HEK293 (cell line): Measurements from ENCODE around the gene C4orf50.

ENCODE experiments used
- CTCF ChIA-PET: fragments of 350-600 bp; formaldehyde crosslinking; extraction: SDS; loops from one replicate; lab custom pipeline; 2021; ENCODE audit warnings: antibody characterized with exemption; lab: Yijun Ruan, JAX
- POLR2A ChIA-PET: fragments of 300-600 bp; formaldehyde crosslinking; extraction: SDS; loops from one replicate; lab custom pipeline; 2020; ENCODE audit warnings: antibody characterized with exemption, inconsistent platforms; lab: Yijun Ruan, JAX
- H3K27ac ChIP-seq: fragments of 200-500 bp; sonication (Bioruptor generic); 2 replicates; pipeline ENCODE4 v1.5.1; 2014; ENCODE audit warnings: low read depth, low read length, control low read depth, inconsistent platforms; ENCODE audit errors: extremely low read depth
- H3K36me3 ChIP-seq, 2 experiments: fragments of 200-500 bp in 1 of 2; sonication (Bioruptor generic) in 1 of 2; 1 replicate in 1 of 2; 2 replicates in 1 of 2; pipeline ENCODE4 v1.5.1; 2014 to 2017; ENCODE audit warnings: inconsistent platforms in 2 of 2, low read length in 2 of 2; ENCODE audit not compliant: control insufficient read depth in 2 of 2, insufficient read depth in 1 of 2
- H3K4me1 ChIP-seq: fragments of 200-500 bp; sonication (Bioruptor generic); 2 replicates; pipeline ENCODE4 v1.5.1; 2014; ENCODE audit warnings: mild to moderate bottlenecking, low read length, inconsistent platforms; ENCODE audit not compliant: control insufficient read depth, insufficient read depth
- H3K4me3 ChIP-seq: 2 replicates; pipeline ENCODE4 v1.5.1; 2011; ENCODE audit warnings: low read depth, mild to moderate bottlenecking, control low read depth, low read length, moderate library complexity
- H3K9me3 ChIP-seq: fragments of 200-500 bp; sonication (Bioruptor generic); 2 replicates; pipeline ENCODE4 v1.5.1; 2014; ENCODE audit warnings: low read depth, low read length, inconsistent platforms; ENCODE audit not compliant: control insufficient read depth, insufficient read depth
- KLF10 ChIP-seq: fragments of 450-650 bp; IDR thresholded peaks from 2 replicates; pipeline ENCODE4 v1.5.1; 2018; ENCODE audit warnings: missing biosample characterization, mild to moderate bottlenecking, missing genetic modification characterization
- KLF16 ChIP-seq: fragments of 450-650 bp; formaldehyde crosslinking; IDR thresholded peaks from 2 replicates; pipeline ENCODE4 v1.5.1; 2017; ENCODE audit warnings: missing biosample characterization, missing genetic modification characterization
- MZF1 ChIP-seq: fragments of 450-650 bp; formaldehyde crosslinking; IDR thresholded peaks from 2 replicates; pipeline ENCODE4 v1.5.1; 2017; ENCODE audit warnings: missing biosample characterization, missing genetic modification characterization, borderline replicate concordance
- OSR2 ChIP-seq: fragments of 450-650 bp; formaldehyde crosslinking; IDR thresholded peaks from 2 replicates; pipeline ENCODE4 v1.5.1; 2016; ENCODE audit warnings: missing biosample characterization, missing genetic modification characterization
- SETDB1 ChIP-seq: IDR thresholded peaks from one replicate; pipeline ENCODE4 v1.6.1; 2017; ENCODE audit warnings: mild to moderate bottlenecking, low read length, moderate library complexity, mixed read lengths; ENCODE audit not compliant: insufficient read length
- TRIM28 ChIP-seq: IDR thresholded peaks from 2 replicates; pipeline ENCODE4 v1.6.1; 2011; ENCODE audit warnings: low read length, control low read depth, borderline replicate concordance
- ZFP41 ChIP-seq: fragments of 450-650 bp; formaldehyde crosslinking; IDR thresholded peaks from 2 replicates; pipeline ENCODE4 v1.5.1; 2016; ENCODE audit warnings: missing biosample characterization, missing genetic modification characterization, borderline replicate concordance
- ZIC2 ChIP-seq: fragments of 450-650 bp; formaldehyde crosslinking; IDR thresholded peaks from 2 replicates; pipeline ENCODE4 v1.5.1; 2016; ENCODE audit warnings: missing biosample characterization, missing genetic modification characterization
- ZNF112 ChIP-seq: fragments of 450-650 bp; formaldehyde crosslinking; IDR thresholded peaks from 2 replicates; pipeline ENCODE4 v1.5.0; 2017; ENCODE audit warnings: missing biosample characterization, missing genetic modification characterization
- ZNF140 ChIP-seq: fragments of 450-650 bp; formaldehyde crosslinking; IDR thresholded peaks from 2 replicates; pipeline ENCODE4 v1.5.1; 2016; ENCODE audit warnings: missing biosample characterization, missing genetic modification characterization
- ZNF157 ChIP-seq: fragments of 450-650 bp; formaldehyde crosslinking; IDR thresholded peaks from 2 replicates; pipeline ENCODE4 v1.5.1; 2016; ENCODE audit warnings: missing biosample characterization, missing genetic modification characterization
- ZNF214 ChIP-seq: fragments of 450-650 bp; formaldehyde crosslinking; IDR thresholded peaks from 2 replicates; pipeline ENCODE4 v1.5.1; 2017; ENCODE audit warnings: missing biosample characterization, mild to moderate bottlenecking, missing genetic modification characterization, borderline replicate concordance
- ZNF335 ChIP-seq: fragments of 450-650 bp; formaldehyde crosslinking; conservative IDR thresholded peaks from 2 replicates; pipeline ENCODE4 v1.5.1; 2016; ENCODE audit warnings: missing biosample characterization, missing genetic modification characterization
- ZNF394 ChIP-seq: fragments of 450-650 bp; formaldehyde crosslinking; IDR thresholded peaks from 2 replicates; pipeline ENCODE4 v1.5.1; 2016; ENCODE audit warnings: missing biosample characterization, missing genetic modification characterization, mild to moderate bottlenecking, moderate library complexity, borderline replicate concordance
- ZNF510 ChIP-seq: fragments of 450-650 bp; formaldehyde crosslinking; IDR thresholded peaks from 2 replicates; pipeline ENCODE4 v1.5.1; 2018; ENCODE audit warnings: mild to moderate bottlenecking, missing genetic modification characterization, missing biosample characterization; ENCODE audit not compliant: insufficient replicate concordance
- ZNF521 ChIP-seq: fragments of 450-650 bp; formaldehyde crosslinking; IDR thresholded peaks from 2 replicates; pipeline ENCODE4 v1.5.1; 2017; ENCODE audit warnings: missing biosample characterization, mild to moderate bottlenecking, missing genetic modification characterization
- ZSCAN16 ChIP-seq: fragments of 450-650 bp; formaldehyde crosslinking; IDR thresholded peaks from 2 replicates; pipeline ENCODE4 v1.5.1; 2016; ENCODE audit warnings: missing biosample characterization, missing genetic modification characterization
- TF ChIP-seq, protein P1 (sequence below): fragments of 450-650 bp; formaldehyde crosslinking; conservative IDR thresholded peaks from 2 replicates; pipeline ENCODE4 v1.5.1; 2016; ENCODE audit warnings: low read depth, missing biosample characterization, missing genetic modification characterization
- TF ChIP-seq, protein P2 (sequence below): fragments of 450-650 bp; formaldehyde crosslinking; IDR thresholded peaks from 2 replicates; pipeline ENCODE4 v1.5.1; 2016; ENCODE audit warnings: missing biosample characterization, missing genetic modification characterization
- TF ChIP-seq, protein P3 (sequence below): sonication (generic); formaldehyde crosslinking; IDR thresholded peaks from 2 replicates; pipeline ENCODE4 v1.8.1; 2022; ENCODE audit warnings: mild to moderate bottlenecking, moderate library complexity, missing genetic modification reagents
- TF ChIP-seq, protein P4 (sequence below): fragments of 450-650 bp; formaldehyde crosslinking; IDR thresholded peaks from 2 replicates; pipeline ENCODE4 v1.5.0; 2017; ENCODE audit warnings: missing biosample characterization, missing genetic modification characterization, borderline replicate concordance

Gene C4orf50

DNA sequence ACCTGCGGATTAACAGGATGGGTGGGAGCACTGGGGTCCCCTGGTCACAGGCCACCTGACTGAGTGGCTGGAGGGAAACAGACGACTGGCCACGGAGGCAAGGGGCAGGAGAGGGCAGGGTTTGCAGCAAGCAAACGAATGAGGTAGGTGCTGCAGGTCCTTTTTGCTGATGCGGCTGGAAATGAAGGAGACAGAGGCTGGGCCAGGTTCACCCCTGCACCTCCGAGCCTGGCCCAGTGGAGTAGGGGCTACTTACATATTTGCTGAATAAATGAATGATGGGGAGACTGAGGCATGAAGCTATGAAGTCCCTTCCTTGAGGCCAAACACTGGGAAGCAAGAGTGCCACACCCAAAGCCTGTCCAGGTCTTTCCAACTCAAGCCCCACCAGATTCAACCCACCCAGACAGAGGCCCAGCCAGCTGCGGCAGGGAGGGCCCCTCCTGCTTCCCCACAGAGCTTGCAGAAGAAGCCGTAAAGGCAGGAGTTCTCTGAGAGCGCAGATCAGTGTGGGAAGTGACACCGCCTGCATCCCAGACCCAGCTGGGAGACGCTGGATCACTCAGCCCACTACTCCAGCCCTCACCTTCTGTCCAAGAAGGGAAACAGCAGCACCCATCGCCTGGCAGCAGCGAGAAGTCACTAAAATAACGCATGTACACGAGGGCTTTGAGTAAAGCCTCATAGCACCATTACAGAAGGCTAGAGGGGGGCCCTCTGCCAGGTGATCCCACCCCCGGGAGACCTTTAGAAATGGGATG lies 36.1 kb upstream of the C4orf50 start:
- TF ChIP-seq ZNF112 (tag by site-specific recombination): no peak
- TF ChIP-seq, all 188 proteins: peak for 0
- Histone ChIP-seq H3K36me3 (no peaks in the 10 kb centered on the region), H3K4me1 (no peaks in the 10 kb centered on the region), H3K4me3 (no peak overlapping the region), H3K27ac (no peak overlapping the region), H3K9me3 (no peaks in the 10 kb centered on the region)
- CTCF ChIA-PET: interaction anchor here (1.0 kb wide), 2 partner anchors 31 to 34 kb away, joined by 3 read pairs; no protein-coding TSS in a partner anchor
- POLR2A ChIA-PET: no interaction called here

DNA sequence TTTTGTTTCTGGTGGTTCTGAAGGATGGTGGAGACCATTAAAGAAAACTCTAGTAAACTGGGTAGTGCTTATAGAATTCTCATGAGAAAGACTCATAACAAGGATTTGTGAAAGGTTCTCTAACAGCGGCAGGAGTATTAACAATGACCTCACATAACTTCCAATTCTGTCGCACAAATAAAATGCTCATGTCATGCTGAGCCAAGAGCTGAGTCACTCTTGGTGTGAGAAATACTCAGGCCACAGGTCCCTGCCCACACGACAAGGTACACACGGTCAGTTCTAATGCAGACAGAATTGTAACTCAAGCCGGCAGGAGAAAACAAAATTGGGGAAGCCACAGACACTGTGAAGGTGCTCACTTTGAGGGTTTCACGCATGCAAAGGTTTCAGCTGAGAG lies 34.4 kb upstream of the C4orf50 start:
- TF ChIP-seq ZNF157 (no peak), ZSCAN16 (tag by site-specific recombination) (no peak), SETDB1 (no peak), TRIM28 (no peak), ZFP41 (tag by site-specific recombination) (no peak), ZNF510 (tag by site-specific recombination) (no peak), KLF16 (no peak), ZIC2 (no peak)
- TF ChIP-seq, all 188 proteins: peak for 0
- Histone ChIP-seq H3K9me3 (no peaks in the 10 kb centered on the region), H3K27ac (no peak overlapping the region), H3K4me3 (no peak overlapping the region), H3K36me3 (no peaks in the 10 kb centered on the region), H3K4me1 (no peaks in the 10 kb centered on the region)
- POLR2A ChIA-PET: no interaction called here
- CTCF ChIA-PET: no interaction called here

DNA sequence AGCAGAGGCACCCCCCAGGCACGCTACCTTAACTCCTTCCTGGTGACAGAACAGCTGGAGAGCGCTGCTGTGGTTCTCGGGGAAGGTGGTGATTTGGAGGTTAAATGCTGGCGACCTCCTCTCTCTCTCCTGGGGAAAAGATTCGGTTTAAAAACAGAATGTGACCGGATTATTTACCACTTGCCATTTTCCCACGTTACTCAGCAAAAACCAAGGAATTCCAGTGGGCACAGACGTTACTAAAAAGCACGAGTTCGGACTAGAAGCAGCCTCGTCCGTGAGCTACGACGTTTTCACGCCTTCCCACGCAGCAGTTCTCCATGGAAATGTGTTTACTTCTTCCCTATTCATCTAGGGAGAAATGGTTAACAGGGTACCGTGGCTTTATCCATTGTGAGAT lies 32.3 kb upstream of the C4orf50 start:
- ChIA-PET POLR2A (no interaction called here), CTCF (no interaction called here)
- TF ChIP-seq, protein P1, sequence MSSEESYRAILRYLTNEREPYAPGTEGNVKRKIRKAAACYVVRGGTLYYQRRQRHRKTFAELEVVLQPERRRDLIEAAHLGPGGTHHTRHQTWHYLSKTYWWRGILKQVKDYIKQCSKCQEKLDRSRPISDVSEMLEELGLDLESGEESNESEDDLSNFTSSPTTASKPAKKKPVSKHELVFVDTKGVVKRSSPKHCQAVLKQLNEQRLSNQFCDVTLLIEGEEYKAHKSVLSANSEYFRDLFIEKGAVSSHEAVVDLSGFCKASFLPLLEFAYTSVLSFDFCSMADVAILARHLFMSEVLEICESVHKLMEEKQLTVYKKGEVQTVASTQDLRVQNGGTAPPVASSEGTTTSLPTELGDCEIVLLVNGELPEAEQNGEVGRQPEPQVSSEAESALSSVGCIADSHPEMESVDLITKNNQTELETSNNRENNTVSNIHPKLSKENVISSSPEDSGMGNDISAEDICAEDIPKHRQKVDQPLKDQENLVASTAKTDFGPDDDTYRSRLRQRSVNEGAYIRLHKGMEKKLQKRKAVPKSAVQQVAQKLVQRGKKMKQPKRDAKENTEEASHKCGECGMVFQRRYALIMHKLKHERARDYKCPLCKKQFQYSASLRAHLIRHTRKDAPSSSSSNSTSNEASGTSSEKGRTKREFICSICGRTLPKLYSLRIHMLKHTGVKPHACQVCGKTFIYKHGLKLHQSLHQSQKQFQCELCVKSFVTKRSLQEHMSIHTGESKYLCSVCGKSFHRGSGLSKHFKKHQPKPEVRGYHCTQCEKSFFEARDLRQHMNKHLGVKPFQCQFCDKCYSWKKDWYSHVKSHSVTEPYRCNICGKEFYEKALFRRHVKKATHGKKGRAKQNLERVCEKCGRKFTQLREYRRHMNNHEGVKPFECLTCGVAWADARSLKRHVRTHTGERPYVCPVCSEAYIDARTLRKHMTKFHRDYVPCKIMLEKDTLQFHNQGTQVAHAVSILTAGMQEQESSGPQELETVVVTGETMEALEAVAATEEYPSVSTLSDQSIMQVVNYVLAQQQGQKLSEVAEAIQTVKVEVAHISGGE (tag by site-specific recombination): no peak
- TF ChIP-seq KLF10 (tag by site-specific recombination) (no peak), ZNF521 (tag by site-specific recombination) (no peak), OSR2 (tag by site-specific recombination) (no peak)
- no peaks in the 10 kb centered on the region for H3K4me1 ChIP-seq
- H3K36me3 ChIP-seq: no peaks in the 10 kb centered on the region
- no peak overlapping the region for H3K27ac ChIP-seq
- no peak overlapping the region for H3K4me3 ChIP-seq
- H3K9me3 ChIP-seq: no peaks in the 10 kb centered on the region

DNA sequence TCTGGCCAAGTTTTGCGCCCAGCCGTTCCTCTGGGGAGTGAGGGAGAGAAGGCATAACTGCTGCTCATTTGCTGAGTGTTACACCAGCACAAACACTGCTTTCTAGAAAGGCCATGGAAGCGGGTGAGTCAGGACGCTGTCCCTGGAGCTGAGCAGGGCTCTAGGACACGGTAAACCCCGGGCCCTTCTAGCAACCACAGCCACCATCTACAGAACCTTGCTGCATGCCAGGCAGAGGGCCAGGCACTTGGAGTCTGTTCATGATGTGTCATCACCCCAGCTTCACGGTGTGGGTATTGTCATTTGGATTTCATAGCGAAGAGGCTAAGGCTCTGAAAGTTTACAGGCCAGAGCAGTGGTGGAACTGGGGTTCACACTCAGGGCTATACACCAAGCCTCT lies 31.8 kb upstream of the C4orf50 start:
- CTCF ChIA-PET: interaction anchor here (1.1 kb wide), 1 partner anchor 23 kb away, joined by 3 read pairs; no protein-coding TSS in a partner anchor
- no peaks in the 10 kb centered on the region for H3K9me3 ChIP-seq
- TF ChIP-seq ZNF394 (tag by site-specific recombination): no peak
- TF ChIP-seq, protein P2, sequence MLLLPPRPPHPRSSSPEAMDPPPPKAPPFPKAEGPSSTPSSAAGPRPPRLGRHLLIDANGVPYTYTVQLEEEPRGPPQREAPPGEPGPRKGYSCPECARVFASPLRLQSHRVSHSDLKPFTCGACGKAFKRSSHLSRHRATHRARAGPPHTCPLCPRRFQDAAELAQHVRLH: no peak
- no peak for TF ChIP-seq ZNF214 (tag by site-specific recombination)
- TF ChIP-seq ZFP41 (tag by site-specific recombination): no peak
- no peak for TF ChIP-seq ZNF335
- no peak for TF ChIP-seq MZF1 (tag by site-specific recombination)
- TF ChIP-seq, protein P3, sequence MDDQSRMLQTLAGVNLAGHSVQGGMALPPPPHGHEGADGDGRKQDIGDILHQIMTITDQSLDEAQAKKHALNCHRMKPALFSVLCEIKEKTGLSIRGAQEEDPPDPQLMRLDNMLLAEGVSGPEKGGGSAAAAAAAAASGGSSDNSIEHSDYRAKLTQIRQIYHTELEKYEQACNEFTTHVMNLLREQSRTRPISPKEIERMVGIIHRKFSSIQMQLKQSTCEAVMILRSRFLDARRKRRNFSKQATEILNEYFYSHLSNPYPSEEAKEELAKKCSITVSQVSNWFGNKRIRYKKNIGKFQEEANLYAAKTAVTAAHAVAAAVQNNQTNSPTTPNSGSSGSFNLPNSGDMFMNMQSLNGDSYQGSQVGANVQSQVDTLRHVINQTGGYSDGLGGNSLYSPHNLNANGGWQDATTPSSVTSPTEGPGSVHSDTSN (CRISPR knock-in tag): no peak
- TF ChIP-seq ZNF140 (tag by site-specific recombination): no peak
- TF ChIP-seq, protein P4, sequence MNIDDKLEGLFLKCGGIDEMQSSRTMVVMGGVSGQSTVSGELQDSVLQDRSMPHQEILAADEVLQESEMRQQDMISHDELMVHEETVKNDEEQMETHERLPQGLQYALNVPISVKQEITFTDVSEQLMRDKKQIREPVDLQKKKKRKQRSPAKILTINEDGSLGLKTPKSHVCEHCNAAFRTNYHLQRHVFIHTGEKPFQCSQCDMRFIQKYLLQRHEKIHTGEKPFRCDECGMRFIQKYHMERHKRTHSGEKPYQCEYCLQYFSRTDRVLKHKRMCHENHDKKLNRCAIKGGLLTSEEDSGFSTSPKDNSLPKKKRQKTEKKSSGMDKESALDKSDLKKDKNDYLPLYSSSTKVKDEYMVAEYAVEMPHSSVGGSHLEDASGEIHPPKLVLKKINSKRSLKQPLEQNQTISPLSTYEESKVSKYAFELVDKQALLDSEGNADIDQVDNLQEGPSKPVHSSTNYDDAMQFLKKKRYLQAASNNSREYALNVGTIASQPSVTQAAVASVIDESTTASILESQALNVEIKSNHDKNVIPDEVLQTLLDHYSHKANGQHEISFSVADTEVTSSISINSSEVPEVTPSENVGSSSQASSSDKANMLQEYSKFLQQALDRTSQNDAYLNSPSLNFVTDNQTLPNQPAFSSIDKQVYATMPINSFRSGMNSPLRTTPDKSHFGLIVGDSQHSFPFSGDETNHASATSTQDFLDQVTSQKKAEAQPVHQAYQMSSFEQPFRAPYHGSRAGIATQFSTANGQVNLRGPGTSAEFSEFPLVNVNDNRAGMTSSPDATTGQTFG (tag by site-specific recombination): no peak

More for the DNA sequence above, 31.8 kb upstream of the C4orf50 start:
- Histone ChIP-seq H3K4me3 (no peak overlapping the region), H3K27ac (no peak overlapping the region), H3K36me3 (no peaks in the 10 kb centered on the region), H3K4me1 (no peaks in the 10 kb centered on the region)
- POLR2A ChIA-PET: no interaction called here
